Measurements from ENCODE around the gene TMEM114. TPM values are rescaled to one million over a fixed set of nuclear protein-coding genes. Genes with fewer than 3 reads are reported as not detected.

TMEM114 gene
- total RNA-seq, 1 experiment from 2014 or later = not detected

GRCh38 chr16:8575399-8575798 lies 14.9 kb downstream of the TMEM114 start:
- intact Hi-C loops (cut with micrococcal nuclease; ENCODE audit: unreplicated experiment) = no loop called here
- ChIA-PET POLR2A (ENCODE audit: unreplicated experiment) (interaction anchor here (0.6 kb wide), 1 partner anchor 382 kb away, joined by 8 read pairs; no protein-coding TSS in a partner anchor), CTCF (no interaction called here)
- no peak overlapping the region for H3K27ac ChIP-seq
- H3K4me1 ChIP-seq (replicated peaks; ENCODE audit: insufficient read depth) = no peaks in the 10 kb centered on the region
- BruUV-seq (replicated peaks) = no TSS peak
- H3K36me3 ChIP-seq (ENCODE audit: low read depth) = no peaks in the 10 kb centered on the region
- TF ChIP-seq EZH2 (IDR thresholded peaks at IDR 0.05; ENCODE audit: low read depth) = no peak
- no peak for TF ChIP-seq CTCF (conservative IDR thresholded peaks at IDR 0.05)
- H3K9me3 ChIP-seq (ENCODE audit: insufficient read depth, low read depth) = no peaks in the 10 kb centered on the region
- H3K4me3 ChIP-seq = no peak overlapping the region
- H3K27me3 ChIP-seq (ENCODE audit: insufficient read depth, low read depth) = peaks cover 59% of the 10 kb centered on the region
- no peaks in the 10 kb centered on the region for H3F3A ChIP-seq (ENCODE audit: insufficient read depth, low read depth)
- no peaks in the 10 kb centered on the region for H3K9me2 ChIP-seq (ENCODE audit: insufficient read depth)
- no peaks in the 10 kb centered on the region for H3K79me2 ChIP-seq (ENCODE audit: low read depth)
- H3K4me2 ChIP-seq = no peak overlapping the region
- H2AFZ ChIP-seq = no peak overlapping the region
- no peak for DNase-seq
- no peaks in the 10 kb centered on the region for H4K20me1 ChIP-seq (ENCODE audit: insufficient read depth)

- ChIA-PET POLR2A (ENCODE audit: unreplicated experiment) (no interaction called here), CTCF (interaction anchor here (0.6 to 1.5 kb wide), 4 partner anchors 14 to 562 kb away, joined by 3 to 7 read pairs (median 4); no protein-coding TSS in a partner anchor)
- Histone ChIP-seq H3K4me1 (replicated peaks; ENCODE audit: insufficient read depth) (no peaks in the 10 kb centered on the region), H3F3A (ENCODE audit: insufficient read depth, low read depth) (no peaks in the 10 kb centered on the region), H3K27me3 (ENCODE audit: insufficient read depth, low read depth) (peaks cover 54% of the 10 kb centered on the region), H3K4me2 (peak overlapping the region; percentile 35; the same call in 1 of the 2 replicates), H4K20me1 (ENCODE audit: insufficient read depth) (no peaks in the 10 kb centered on the region), H3K9me2 (ENCODE audit: insufficient read depth) (no peaks in the 10 kb centered on the region), H3K9me3 (ENCODE audit: insufficient read depth, low read depth) (no peaks in the 10 kb centered on the region), H3K4me3 (no peak overlapping the region), H3K27ac (no peak overlapping the region), H3K36me3 (ENCODE audit: low read depth) (no peaks in the 10 kb centered on the region), H2AFZ (no peak overlapping the region), H3K79me2 (ENCODE audit: low read depth) (no peaks in the 10 kb centered on the region)
- TF ChIP-seq EZH2 (IDR thresholded peaks at IDR 0.05; ENCODE audit: low read depth) = no peak
- peak; percentile 67 for TF ChIP-seq CTCF (conservative IDR thresholded peaks at IDR 0.05)
- no TSS peak for BruUV-seq (replicated peaks)
- DNase-seq = peak in 1 of 2 experiments; percentile 31
- intact Hi-C loops (cut with micrococcal nuclease; ENCODE audit: unreplicated experiment) = loop anchor here (2.0 kb wide), 1 partner anchor 88 kb away; no protein-coding TSS in a partner anchor
These were observed 17.2 kb downstream of the TMEM114 start for GRCh38 chr16:8572919-8573724.

- Histone ChIP-seq H2AFZ (no peak overlapping the region), H3K4me3 (no peak overlapping the region), H3K27me3 (ENCODE audit: insufficient read depth, low read depth) (peaks cover 46% of the 10 kb centered on the region), H3K4me1 (replicated peaks; ENCODE audit: insufficient read depth) (no peaks in the 10 kb centered on the region), H3K9me3 (ENCODE audit: insufficient read depth, low read depth) (no peaks in the 10 kb centered on the region), H3K27ac (no peak overlapping the region), H3K4me2 (no peak overlapping the region), H3F3A (ENCODE audit: insufficient read depth, low read depth) (no peaks in the 10 kb centered on the region), H3K9me2 (ENCODE audit: insufficient read depth) (no peaks in the 10 kb centered on the region), H4K20me1 (ENCODE audit: insufficient read depth) (no peaks in the 10 kb centered on the region), H3K79me2 (ENCODE audit: low read depth) (no peaks in the 10 kb centered on the region), H3K36me3 (ENCODE audit: low read depth) (no peaks in the 10 kb centered on the region)
- no peak for DNase-seq
- TF ChIP-seq EZH2 (IDR thresholded peaks at IDR 0.05; ENCODE audit: low read depth) = no peak
- TF ChIP-seq CTCF (conservative IDR thresholded peaks at IDR 0.05) = no peak
- intact Hi-C loops (cut with micrococcal nuclease; ENCODE audit: unreplicated experiment) = loop anchor here (2.0 kb wide), 1 partner anchor 89 kb away; no protein-coding TSS in a partner anchor
- POLR2A ChIA-PET (ENCODE audit: unreplicated experiment) = no interaction called here
- CTCF ChIA-PET = interaction anchor here (0.6 to 1.5 kb wide), 5 partner anchors 49 to 563 kb away, joined by 3 to 4 read pairs (median 3); no protein-coding TSS in a partner anchor
- BruUV-seq (replicated peaks) = no TSS peak
These were observed 18.0 kb downstream of the TMEM114 start for GRCh38 chr16:8572063-8572918.
